Psoas muscle (tissue), 8 donors: ENCODE measurements around the gene RHEX. TPM values are rescaled to one million over a fixed set of nuclear protein-coding genes. Genes with fewer than 3 reads are reported as not detected.

Source experiments
- ATAC-seq, 4 donors: fragments of 200-7000 bp; cut with Tn5 transposase; one replicate each; pipeline ENCODE4 v1.9.1; 2020; ENCODE audit warnings: moderate library complexity in 3 of 4, mild to moderate bottlenecking in 2 of 4
- DNase-seq, 2 donors: peaks; one replicate each; pipeline ENCODE4 v3.0.0-alpha.2; 2020
- H3K27ac ChIP-seq: fragments of 200-600 bp; one replicate; pipeline ENCODE4 v1.8.0; 2022
- H3K27me3 ChIP-seq, 3 donors: fragments of 200-600 bp in 1 of 3; one replicate each; pipeline versions ENCODE4 v1.6.1 to v1.8.0; 2013 to 2022; ENCODE audit warnings: low read length in 2 of 3, mild to moderate bottlenecking in 2 of 3, moderate library complexity in 1 of 3; ENCODE audit not compliant: insufficient read depth in 3 of 3
- H3K36me3 ChIP-seq, 2 donors: fragments of 200-600 bp in 1 of 2; one replicate each; pipeline versions ENCODE4 v1.6.1 to v1.8.0; 2013 to 2022; ENCODE audit warnings: low read depth in 1 of 2, mild to moderate bottlenecking in 1 of 2, moderate library complexity in 1 of 2; ENCODE audit not compliant: insufficient read depth in 1 of 2
- H3K4me1 ChIP-seq: fragments of 200-600 bp; one replicate; pipeline ENCODE4 v1.8.0; 2022
- H3K4me3 ChIP-seq: fragments of 200-600 bp; one replicate; pipeline ENCODE4 v1.8.0; 2022; ENCODE audit warnings: mild to moderate bottlenecking
- H3K9me3 ChIP-seq: fragments of 200-600 bp; one replicate; pipeline ENCODE4 v1.8.0; 2022
- WGBS, 3 donors: extraction: QIAGEN DNeasy Blood & Tissue Kit; methylation state at CpG; one replicate each; pipeline versions ENCODE4 v1.1.6 to v1.1.7; 2013; 5-methylcytosine and 5-hydroxymethylcytosine counted together
- intact Hi-C, 2 donors: fragments of 100-400 bp; cut with DNase I; formaldehyde crosslinking; loops; one replicate each; pipeline versions ENCODE4 v1.11.0 to v1.14.2; 2022
- polyA plus RNA-seq, 3 donors: library from polyadenylated mRNA; stranded (reverse); fragments of 200-250 nt; gene quantifications; one replicate each; pipeline ENCODE4 v1.2.3, GENCODE V29; 2013
- total RNA-seq, 4 donors: library from RNA; stranded (reverse); fragmentation: NEBNext Ultra II Directional in 2 of 4; extraction: Animal tissue kit (Norgen Biotek cat#: 25700) in 2 of 4; gene quantifications; one replicate each; pipeline versions ENCODE4 v1.2.1 to v1.2.4, GENCODE V29; 2021 to 2023
- TF ChIP-seq, protein P1 (sequence below): fragments of 200-600 bp; IDR thresholded peaks from one replicate; pipeline ENCODE4 v1.8.0; 2022; ENCODE audit warnings: antibody characterized with exemption
- donor health status: healthy with polysubstance abuse.
- donor health status: DM: no; HTN: no; CAD: no; lungs with moderate emphysema.
- donor health status: Bipolar disorder and iron deficiency.
- donor health status: healthy.
- donor health status: DM: yes; HTN: yes; CAD: no.
- donor health status: DM: no; HTN: no; CAD: no.
- donor health status: DM: no; HTN: no; CAD: no.
- donor health status: DM: yes; HTN: yes; CAD: no.

Gene RHEX
- total and polyA plus RNA-seq, 7 donors = 0.13 to 0.95 (median 0.40) TPM; not detected in 1

DNA sequence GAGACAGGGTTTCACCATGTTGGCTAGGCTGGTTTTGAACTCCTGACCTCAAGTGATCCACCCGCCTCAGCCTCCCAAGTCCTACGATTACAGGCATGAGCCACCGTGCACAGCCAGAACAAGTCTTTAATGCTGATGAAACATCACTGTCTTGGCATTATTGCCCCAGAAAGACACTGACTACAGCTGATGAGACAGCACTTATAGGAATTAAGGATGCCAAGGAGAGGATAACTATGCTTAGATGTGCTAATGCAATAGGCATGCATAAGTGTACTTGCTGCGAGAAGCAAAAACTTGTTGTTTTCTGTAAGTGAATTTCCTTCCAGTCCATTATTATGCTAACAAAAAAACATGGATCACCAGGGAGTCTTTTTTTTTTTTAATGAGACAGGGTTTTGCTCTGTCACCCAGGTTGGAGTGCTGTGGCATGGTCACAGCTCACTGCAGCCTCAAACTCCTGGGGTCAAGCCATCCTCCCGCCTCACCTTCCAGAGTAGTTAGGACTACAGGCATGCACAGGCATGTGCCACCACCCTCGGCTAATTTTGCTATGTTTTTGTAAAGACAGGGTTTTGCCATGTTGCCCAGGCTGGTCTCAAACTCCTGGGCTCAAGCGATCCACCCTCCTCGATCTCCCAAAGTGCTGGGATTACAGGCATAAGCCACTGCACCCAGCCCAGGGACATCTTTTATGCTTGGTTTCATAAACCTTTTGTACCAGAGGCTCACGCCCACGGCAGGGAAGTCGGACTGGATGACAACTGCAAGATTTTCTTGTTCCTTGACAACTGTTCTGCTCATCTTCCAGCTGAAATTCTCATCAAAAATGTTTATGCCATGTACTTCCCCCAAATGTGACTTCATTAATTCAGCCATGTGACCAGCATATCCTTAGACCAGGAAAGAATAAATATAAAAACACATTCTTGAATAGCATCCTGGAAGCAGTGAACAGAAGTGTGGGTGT lies 23.1 kb downstream of the RHEX start:
- Histone ChIP-seq H3K4me1 (no peaks in the 10 kb centered on the region), H3K27ac (no peak overlapping the region), H3K36me3 (no peaks in the 10 kb centered on the region), H3K9me3 (no peaks in the 10 kb centered on the region), H3K27me3 (no peaks in the 10 kb centered on the region), H3K4me3 (no peak overlapping the region)
- no peak for DNase-seq
- WGBS, 3 donors = 52 to 62% (median 55%) methylated on average over 11 of the region's 11 CpGs
- ATAC-seq = no peak
- TF ChIP-seq, protein P1, sequence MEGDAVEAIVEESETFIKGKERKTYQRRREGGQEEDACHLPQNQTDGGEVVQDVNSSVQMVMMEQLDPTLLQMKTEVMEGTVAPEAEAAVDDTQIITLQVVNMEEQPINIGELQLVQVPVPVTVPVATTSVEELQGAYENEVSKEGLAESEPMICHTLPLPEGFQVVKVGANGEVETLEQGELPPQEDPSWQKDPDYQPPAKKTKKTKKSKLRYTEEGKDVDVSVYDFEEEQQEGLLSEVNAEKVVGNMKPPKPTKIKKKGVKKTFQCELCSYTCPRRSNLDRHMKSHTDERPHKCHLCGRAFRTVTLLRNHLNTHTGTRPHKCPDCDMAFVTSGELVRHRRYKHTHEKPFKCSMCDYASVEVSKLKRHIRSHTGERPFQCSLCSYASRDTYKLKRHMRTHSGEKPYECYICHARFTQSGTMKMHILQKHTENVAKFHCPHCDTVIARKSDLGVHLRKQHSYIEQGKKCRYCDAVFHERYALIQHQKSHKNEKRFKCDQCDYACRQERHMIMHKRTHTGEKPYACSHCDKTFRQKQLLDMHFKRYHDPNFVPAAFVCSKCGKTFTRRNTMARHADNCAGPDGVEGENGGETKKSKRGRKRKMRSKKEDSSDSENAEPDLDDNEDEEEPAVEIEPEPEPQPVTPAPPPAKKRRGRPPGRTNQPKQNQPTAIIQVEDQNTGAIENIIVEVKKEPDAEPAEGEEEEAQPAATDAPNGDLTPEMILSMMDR = no peak
- intact Hi-C loops = no loop called here

DNA sequence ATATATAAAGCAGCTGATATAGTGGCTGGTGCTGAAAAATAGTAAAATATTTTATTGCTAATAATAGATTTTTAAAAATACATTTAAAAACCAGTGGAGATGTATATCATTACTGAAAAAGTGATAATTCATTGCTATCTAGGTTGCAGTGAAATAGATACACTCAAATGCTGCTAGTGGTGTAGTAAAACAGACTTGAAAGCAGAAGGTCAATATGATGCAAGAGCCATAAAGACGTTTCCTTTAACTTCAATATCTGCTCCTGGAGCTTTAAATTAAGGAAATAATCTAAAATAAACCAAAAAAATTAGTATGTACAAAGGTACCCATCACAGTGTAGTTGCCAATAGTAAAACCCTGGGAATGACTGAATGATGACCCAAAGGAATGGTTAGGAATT lies 26.2 kb downstream of the RHEX start:
- DNase-seq (no peak), ATAC-seq (no peak)
- Histone ChIP-seq H3K27me3 (no peaks in the 10 kb centered on the region), H3K9me3 (no peaks in the 10 kb centered on the region), H3K4me3 (no peak overlapping the region), H3K36me3 (no peaks in the 10 kb centered on the region), H3K4me1 (no peaks in the 10 kb centered on the region), H3K27ac (no peak overlapping the region)
- TF ChIP-seq, protein P1 = no peak
- intact Hi-C loops = no loop called here
- WGBS, 3 donors = 60 to 91% (median 65%) methylated on average over 1 of the region's 1 CpG

DNA sequence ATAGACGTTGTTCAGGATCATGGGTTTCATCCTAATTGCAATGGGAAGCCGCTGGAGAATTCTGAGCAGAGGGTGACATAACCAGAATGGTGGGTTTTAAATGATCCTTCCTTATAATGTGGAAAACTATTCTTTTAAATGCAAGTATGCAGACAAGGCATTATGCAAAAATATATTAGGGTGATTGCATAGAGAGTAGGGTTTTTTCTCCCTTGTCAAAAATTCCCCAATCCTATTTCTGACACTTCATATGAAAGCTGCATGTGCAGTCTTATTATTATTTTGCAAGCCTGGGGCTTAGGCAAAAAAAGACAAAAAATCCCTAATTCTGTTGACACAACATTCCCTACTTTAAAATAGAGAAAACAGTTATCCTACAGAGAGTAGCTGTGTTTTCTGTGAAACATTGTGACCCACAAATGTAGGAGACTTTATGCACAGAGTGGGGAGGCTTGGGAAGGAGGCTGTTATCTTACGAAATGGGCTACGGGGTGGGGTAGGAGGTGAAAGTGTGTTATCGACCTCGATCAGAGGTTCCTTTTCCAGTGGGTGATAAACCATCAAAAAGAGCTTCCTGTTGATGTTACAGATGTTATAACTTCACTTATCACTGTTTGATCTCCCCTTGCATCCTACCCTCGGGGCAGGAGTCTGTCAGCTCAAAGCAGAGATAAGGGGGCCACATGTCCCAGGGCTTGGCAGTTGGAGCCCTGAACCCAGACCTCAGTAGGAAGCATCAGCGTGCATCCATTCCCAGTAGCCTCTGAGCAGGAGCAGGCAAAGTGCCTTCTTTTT lies 27.2 kb downstream of the RHEX start:
- intact Hi-C loops = no loop called here
- Histone ChIP-seq H3K27me3 (no peaks in the 10 kb centered on the region), H3K4me3 (no peak overlapping the region), H3K27ac (no peak overlapping the region), H3K4me1 (no peaks in the 10 kb centered on the region), H3K9me3 (no peaks in the 10 kb centered on the region), H3K36me3 (no peaks in the 10 kb centered on the region)
- WGBS, 3 donors = 60 to 64% (median 61%) methylated on average over 8 of the region's 8 CpGs
- ATAC-seq (no peak), DNase-seq (no peak)
- TF ChIP-seq, protein P1 = no peak

DNA sequence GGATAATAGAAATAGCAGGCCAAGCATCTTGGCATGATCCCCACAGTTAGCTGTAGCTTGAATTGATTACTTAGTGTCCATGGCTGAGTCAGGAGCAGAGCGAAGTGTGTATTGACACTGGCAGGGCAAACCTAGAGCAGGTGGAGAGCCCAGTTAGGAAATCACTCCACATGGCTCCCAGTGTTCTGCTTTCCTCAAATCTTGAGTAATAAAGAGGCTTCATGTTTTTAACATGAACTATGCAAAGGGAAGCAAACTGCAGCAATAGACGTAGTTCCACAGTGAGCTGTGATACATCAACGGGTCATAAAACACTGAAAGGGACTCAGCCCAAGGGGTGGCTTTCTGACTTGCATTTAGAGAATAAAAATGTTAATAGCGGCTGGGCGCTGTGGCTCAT lies 28.9 kb downstream of the RHEX start:
- TF ChIP-seq, protein P1 = no peak
- Histone ChIP-seq H3K27me3 (no peaks in the 10 kb centered on the region), H3K27ac (no peak overlapping the region), H3K9me3 (no peaks in the 10 kb centered on the region), H3K36me3 (no peaks in the 10 kb centered on the region), H3K4me3 (no peak overlapping the region), H3K4me1 (no peaks in the 10 kb centered on the region)
- ATAC-seq = no peak
- 85 to 89% (median 86%) methylated on average over 5 of the region's 5 CpGs for WGBS, 3 donors
- DNase-seq = no peak
- intact Hi-C loops = no loop called here
